Endothelial cell (in vitro differentiated cells): ENCODE measurements around the gene RPTOR. TPM values are rescaled to one million over a fixed set of nuclear protein-coding genes. Genes with fewer than 3 reads are reported as not detected.

Experiments used
- DNase-seq: peaks from one replicate; pipeline ENCODE4 v3.0.0; 2021; ENCODE audit warnings: low spot score
- H3K27ac Mint-ChIP-seq: one replicate; pipeline ENCODE4 v1.8.0; 2021; ENCODE audit warnings: mixed read lengths, inconsistent platforms; ENCODE audit not compliant: unreplicated experiment
- H3K27me3 Mint-ChIP-seq: one replicate; pipeline ENCODE4 v1.8.0; 2021; ENCODE audit warnings: mild to moderate bottlenecking, moderate library complexity, mixed read lengths, inconsistent platforms; ENCODE audit not compliant: unreplicated experiment
- H3K36me3 Mint-ChIP-seq: one replicate; pipeline ENCODE4 v1.8.0; 2021; ENCODE audit warnings: mild to moderate bottlenecking, low read depth, mixed read lengths, inconsistent platforms; ENCODE audit not compliant: unreplicated experiment
- H3K4me1 Mint-ChIP-seq: one replicate; pipeline ENCODE4 v1.8.0; 2021; ENCODE audit warnings: mild to moderate bottlenecking, mixed read lengths, inconsistent platforms; ENCODE audit not compliant: unreplicated experiment
- H3K4me3 Mint-ChIP-seq: one replicate; pipeline ENCODE4 v1.8.0; 2021; ENCODE audit warnings: mild to moderate bottlenecking, mixed read lengths, inconsistent platforms; ENCODE audit not compliant: unreplicated experiment
- H3K9me3 Mint-ChIP-seq: one replicate; pipeline ENCODE4 v1.8.0; 2021; ENCODE audit warnings: mixed read lengths, inconsistent platforms; ENCODE audit not compliant: unreplicated experiment
- total RNA-seq: library from RNA; stranded (reverse); fragmentation: NEBNext Ultra II Directional; extraction: Animal tissue kit (Norgen Biotek cat#: 25700); gene quantifications from one replicate; pipeline ENCODE4 v1.2.1, GENCODE V29; 2021; ENCODE audit not compliant: unreplicated experiment
- TF ChIP-seq, protein P1 (sequence below): fragments of 200-600 bp; sonication (generic); IDR thresholded peaks from one replicate; pipeline ENCODE4 v1.5.0; 2021; ENCODE audit warnings: antibody characterized with exemption; ENCODE audit not compliant: unreplicated experiment

RPTOR gene
- total RNA-seq, 1 donor from 2014 or later: 36.7 TPM

DNA sequence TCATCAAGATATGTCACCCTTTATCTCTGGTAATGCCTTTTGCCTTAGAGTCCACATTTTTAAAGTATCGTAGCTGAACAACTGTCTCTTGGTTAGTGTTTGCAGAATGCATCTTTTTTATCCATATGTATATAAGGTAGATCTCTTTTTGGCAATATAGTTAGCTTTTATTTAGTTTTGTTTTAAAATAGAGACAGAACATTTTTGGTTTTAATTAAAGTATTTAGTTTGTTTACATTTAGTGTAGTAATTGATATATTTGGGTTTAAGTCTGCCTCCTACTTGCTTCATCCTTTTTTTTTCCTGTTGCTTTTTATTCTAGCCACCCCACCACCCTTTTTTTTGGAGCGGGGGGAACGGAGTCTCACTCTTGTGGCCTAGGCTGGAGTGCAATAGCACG, 262.4 kb downstream of the RPTOR start:
- Mint-ChIP-seq H3K9me3 (no peaks in the 10 kb centered on the region), H3K36me3 (peaks cover 12% of the 10 kb centered on the region), H3K27ac (no peak overlapping the region), H3K4me3 (no peak overlapping the region), H3K4me1 (peaks cover 18% of the 10 kb centered on the region), H3K27me3 (peaks cover 2% of the 10 kb centered on the region)
- DNase-seq: no peak
- TF ChIP-seq, protein P1, sequence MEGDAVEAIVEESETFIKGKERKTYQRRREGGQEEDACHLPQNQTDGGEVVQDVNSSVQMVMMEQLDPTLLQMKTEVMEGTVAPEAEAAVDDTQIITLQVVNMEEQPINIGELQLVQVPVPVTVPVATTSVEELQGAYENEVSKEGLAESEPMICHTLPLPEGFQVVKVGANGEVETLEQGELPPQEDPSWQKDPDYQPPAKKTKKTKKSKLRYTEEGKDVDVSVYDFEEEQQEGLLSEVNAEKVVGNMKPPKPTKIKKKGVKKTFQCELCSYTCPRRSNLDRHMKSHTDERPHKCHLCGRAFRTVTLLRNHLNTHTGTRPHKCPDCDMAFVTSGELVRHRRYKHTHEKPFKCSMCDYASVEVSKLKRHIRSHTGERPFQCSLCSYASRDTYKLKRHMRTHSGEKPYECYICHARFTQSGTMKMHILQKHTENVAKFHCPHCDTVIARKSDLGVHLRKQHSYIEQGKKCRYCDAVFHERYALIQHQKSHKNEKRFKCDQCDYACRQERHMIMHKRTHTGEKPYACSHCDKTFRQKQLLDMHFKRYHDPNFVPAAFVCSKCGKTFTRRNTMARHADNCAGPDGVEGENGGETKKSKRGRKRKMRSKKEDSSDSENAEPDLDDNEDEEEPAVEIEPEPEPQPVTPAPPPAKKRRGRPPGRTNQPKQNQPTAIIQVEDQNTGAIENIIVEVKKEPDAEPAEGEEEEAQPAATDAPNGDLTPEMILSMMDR: no peak

DNA sequence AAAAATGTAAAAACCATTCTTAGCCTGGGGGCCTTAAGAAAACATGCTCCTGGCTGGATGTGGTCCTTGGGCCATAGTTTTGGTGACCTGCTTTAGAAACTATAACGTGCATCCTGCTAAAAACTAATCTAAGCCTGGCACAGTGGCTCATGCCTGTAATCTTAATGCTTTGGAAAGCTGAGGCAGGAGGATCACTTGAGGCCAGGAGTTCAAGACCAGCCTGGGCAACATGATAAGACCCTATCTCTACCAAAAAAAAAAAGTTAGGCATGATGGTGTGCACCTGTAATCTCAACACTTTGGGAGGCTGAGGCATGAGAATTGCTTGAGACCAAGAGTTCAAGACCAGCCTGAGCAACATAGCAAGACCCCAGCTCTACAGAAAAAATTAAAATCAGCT, 263.2 kb downstream of the RPTOR start:
- Mint-ChIP-seq H3K9me3 (no peaks in the 10 kb centered on the region), H3K4me3 (no peak overlapping the region), H3K27ac (no peak overlapping the region), H3K27me3 (peaks cover 2% of the 10 kb centered on the region), H3K36me3 (peaks cover 15% of the 10 kb centered on the region), H3K4me1 (peaks cover 18% of the 10 kb centered on the region)
- TF ChIP-seq, protein P1: no peak
- DNase-seq: no peak

DNA sequence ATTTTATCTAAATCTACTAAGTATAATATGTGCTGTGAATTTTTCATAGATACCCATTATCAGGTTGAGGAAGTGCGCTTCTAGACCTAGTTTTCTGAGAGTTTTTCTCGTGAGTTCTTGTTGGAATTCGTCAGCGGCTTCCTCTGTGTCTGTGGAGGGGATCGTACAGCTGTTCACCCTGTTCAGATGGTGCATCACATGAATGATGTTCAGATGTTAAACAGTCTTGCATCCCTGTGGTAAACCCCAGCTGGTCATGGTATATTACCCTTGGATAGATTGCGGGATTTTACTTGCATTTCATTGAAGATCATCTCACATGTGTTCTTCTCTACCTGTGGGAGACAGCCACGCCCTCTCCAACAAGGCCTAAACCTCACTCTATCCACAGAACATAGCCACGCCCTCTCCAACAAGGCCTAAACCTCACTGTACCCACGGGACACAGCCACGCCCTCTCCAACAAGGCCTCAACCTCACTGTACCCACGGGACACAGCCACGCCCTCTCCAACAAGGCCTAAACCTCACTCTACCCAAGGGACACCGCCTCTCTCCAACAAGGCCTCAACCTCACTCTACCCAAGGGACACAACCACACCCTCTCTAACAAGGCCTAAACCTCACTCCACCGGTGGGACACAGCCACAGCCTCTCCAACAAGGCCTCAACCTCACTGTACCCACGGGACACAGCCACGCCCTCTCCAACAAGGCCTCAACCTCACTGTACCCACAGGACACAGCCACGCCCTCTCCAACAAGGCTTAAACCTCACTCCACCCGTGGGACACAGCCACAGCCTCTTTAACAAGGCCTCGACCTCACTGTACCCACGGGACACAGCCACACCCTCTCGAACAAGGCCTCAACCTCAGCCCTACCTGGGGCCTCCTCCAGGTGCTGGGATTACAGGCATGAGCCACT, 266.8 kb downstream of the RPTOR start:
- TF ChIP-seq, protein P1: no peak
- Mint-ChIP-seq H3K9me3 (no peaks in the 10 kb centered on the region), H3K27ac (no peak overlapping the region), H3K4me1 (no peaks in the 10 kb centered on the region), H3K4me3 (no peak overlapping the region), H3K36me3 (peaks cover 13% of the 10 kb centered on the region), H3K27me3 (peaks cover 9% of the 10 kb centered on the region)
- no peak for DNase-seq

DNA sequence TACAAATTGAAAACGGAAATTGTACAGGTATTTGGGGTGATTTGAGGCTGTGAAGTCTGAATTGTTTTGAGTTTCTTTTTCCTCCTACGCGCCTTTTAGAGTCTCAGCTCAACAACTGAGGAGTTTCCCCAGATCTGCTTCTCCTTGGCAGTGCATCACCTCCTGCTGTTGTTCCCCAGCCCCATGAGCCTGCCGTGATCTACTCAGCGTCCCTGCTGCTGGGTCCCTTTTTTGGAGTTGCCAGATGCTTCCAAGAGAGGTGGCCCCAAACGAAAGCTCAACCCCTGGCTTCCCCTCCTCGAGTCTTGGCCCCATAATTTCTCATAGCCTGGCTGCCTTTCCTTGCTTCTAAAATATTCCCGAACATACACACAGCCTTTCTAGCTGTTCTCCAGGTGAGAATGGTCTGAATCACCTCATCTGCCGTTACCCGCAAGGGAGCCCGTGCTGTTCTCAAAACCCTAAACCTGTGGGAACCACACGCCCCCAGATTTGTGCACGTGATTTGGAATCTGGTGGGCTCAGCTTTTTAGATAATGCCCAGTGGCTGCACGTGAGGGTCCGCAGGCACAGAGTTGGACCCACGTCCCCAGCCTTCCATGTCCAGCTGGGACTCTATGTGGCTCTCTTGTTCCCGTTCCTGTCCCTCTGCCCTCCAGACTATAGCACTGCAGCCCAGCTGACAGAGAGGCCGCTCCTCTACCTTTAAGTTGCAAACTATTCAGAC, 267.9 kb downstream of the RPTOR start:
- Mint-ChIP-seq H3K27me3 (peaks cover 9% of the 10 kb centered on the region), H3K9me3 (no peaks in the 10 kb centered on the region), H3K4me1 (no peaks in the 10 kb centered on the region), H3K27ac (no peak overlapping the region), H3K36me3 (peaks cover 10% of the 10 kb centered on the region), H3K4me3 (no peak overlapping the region)
- TF ChIP-seq, protein P1: no peak
- DNase-seq: no peak
